RWPE2 (cell line): ENCODE results near the gene STT3B.

ENCODE experiments used
- ATAC-seq: fragments of 200-7000 bp; cut with Tn5 transposase; 3 replicates; pipeline ENCODE4 v1.9.1; 2021; ENCODE audit warnings: low read depth
- DNase-seq: peaks from one replicate; pipeline ENCODE4 v3.0.0-alpha.2; 2020; ENCODE audit warnings: low spot score
- H3K27ac ChIP-seq: fragments of 450-650 bp; 2 replicates; pipeline ENCODE4 v1.5.1; 2017; ENCODE audit warnings: mild to moderate bottlenecking; ENCODE audit not compliant: poor library complexity, severe bottlenecking
- H3K27me3 ChIP-seq: fragments of 250-450 bp; sonication (Bioruptor Pico); 2 replicates; pipeline ENCODE4 v1.5.1; 2021; ENCODE audit warnings: mild to moderate bottlenecking, moderate library complexity; ENCODE audit not compliant: insufficient read depth, poor library complexity, severe bottlenecking
- H3K36me3 ChIP-seq: fragments of 250-450 bp; sonication (Bioruptor Pico); 2 replicates; pipeline ENCODE4 v1.5.1; 2020; ENCODE audit warnings: low read depth, mild to moderate bottlenecking, moderate library complexity
- H3K4me1 ChIP-seq: fragments of 250-450 bp; sonication (Bioruptor Pico); 2 replicates; pipeline ENCODE4 v1.5.1; 2021; ENCODE audit warnings: mild to moderate bottlenecking, moderate library complexity; ENCODE audit not compliant: insufficient read depth, poor library complexity, severe bottlenecking
- H3K4me3 ChIP-seq: fragments of 250-450 bp; sonication (Bioruptor Pico); 2 replicates; pipeline ENCODE4 v1.5.1; 2021; ENCODE audit warnings: mild to moderate bottlenecking, moderate library complexity; ENCODE audit not compliant: severe bottlenecking
- H3K9me3 ChIP-seq: fragments of 250-450 bp; sonication (Bioruptor Pico); 2 replicates; pipeline ENCODE4 v1.5.1; 2021; ENCODE audit warnings: mild to moderate bottlenecking, moderate library complexity; ENCODE audit not compliant: severe bottlenecking
- CTCF ChIP-seq: fragments of 450-650 bp; IDR thresholded peaks from one replicate; pipeline ENCODE4 v1.5.1; 2017; ENCODE audit warnings: mild to moderate bottlenecking, moderate library complexity; ENCODE audit not compliant: poor library complexity, severe bottlenecking

Gene STT3B

GRCh38 chr3:31508452-31509146 is 24.1 kb upstream of the STT3B start:
- Histone ChIP-seq H3K36me3 (no peaks in the 10 kb centered on the region), H3K9me3 (no peaks in the 10 kb centered on the region), H3K4me1 (no peaks in the 10 kb centered on the region), H3K27me3 (peaks cover 18% of the 10 kb centered on the region), H3K4me3 (no peak overlapping the region), H3K27ac (no peak overlapping the region)
- DNase-seq (no peak), ATAC-seq (no peak)
- TF ChIP-seq CTCF = no peak

- DNase-seq = no peak
- TF ChIP-seq CTCF = no peak
Measured at GRCh38 chr3:31509147-31509728, 23.5 kb upstream of the STT3B start.

GRCh38 chr3:31514570-31514969 is 18.2 kb upstream of the STT3B start:
- no peak overlapping the region for H3K27ac ChIP-seq
- H3K4me3 ChIP-seq = no peak overlapping the region
- H3K9me3 ChIP-seq = no peaks in the 10 kb centered on the region
- DNase-seq (no peak), ATAC-seq (no peak)
- H3K4me1 ChIP-seq = no peaks in the 10 kb centered on the region
- no peaks in the 10 kb centered on the region for H3K27me3 ChIP-seq
- H3K36me3 ChIP-seq = no peaks in the 10 kb centered on the region
- TF ChIP-seq CTCF = no peak

More at GRCh38 chr3:31509147-31509728, 23.5 kb upstream of the STT3B start:
- no peak overlapping the region for H3K4me3 ChIP-seq
- H3K36me3 ChIP-seq = no peaks in the 10 kb centered on the region
- H3K27ac ChIP-seq = no peak overlapping the region
- H3K27me3 ChIP-seq = peaks cover 18% of the 10 kb centered on the region
- H3K4me1 ChIP-seq = no peaks in the 10 kb centered on the region
- H3K9me3 ChIP-seq = no peaks in the 10 kb centered on the region
- no peak for ATAC-seq

- no peaks in the 10 kb centered on the region for H3K4me1 ChIP-seq
- DNase-seq (no peak), ATAC-seq (no peak)
- H3K27ac ChIP-seq = no peak overlapping the region
- TF ChIP-seq CTCF = no peak
- H3K9me3 ChIP-seq = no peaks in the 10 kb centered on the region
- no peaks in the 10 kb centered on the region for H3K36me3 ChIP-seq
- H3K27me3 ChIP-seq = no peaks in the 10 kb centered on the region
- H3K4me3 ChIP-seq = no peak overlapping the region
Measured at GRCh38 chr3:31515486-31516284, 17.0 kb upstream of the STT3B start.
